GM18517 (cell line): Measurements from ENCODE around the gene TECRL.

Experiments
- ATAC-seq: cut with Tn5 transposase; IDR thresholded peaks from one replicate; pipeline ENCODE4 v1.9.1; 2021; ENCODE audit warnings: mild to moderate bottlenecking, moderate library complexity; ENCODE audit not compliant: unreplicated experiment

Gene TECRL, protein sequence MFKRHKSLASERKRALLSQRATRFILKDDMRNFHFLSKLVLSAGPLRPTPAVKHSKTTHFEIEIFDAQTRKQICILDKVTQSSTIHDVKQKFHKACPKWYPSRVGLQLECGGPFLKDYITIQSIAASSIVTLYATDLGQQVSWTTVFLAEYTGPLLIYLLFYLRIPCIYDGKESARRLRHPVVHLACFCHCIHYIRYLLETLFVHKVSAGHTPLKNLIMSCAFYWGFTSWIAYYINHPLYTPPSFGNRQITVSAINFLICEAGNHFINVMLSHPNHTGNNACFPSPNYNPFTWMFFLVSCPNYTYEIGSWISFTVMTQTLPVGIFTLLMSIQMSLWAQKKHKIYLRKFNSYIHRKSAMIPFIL

DNA sequence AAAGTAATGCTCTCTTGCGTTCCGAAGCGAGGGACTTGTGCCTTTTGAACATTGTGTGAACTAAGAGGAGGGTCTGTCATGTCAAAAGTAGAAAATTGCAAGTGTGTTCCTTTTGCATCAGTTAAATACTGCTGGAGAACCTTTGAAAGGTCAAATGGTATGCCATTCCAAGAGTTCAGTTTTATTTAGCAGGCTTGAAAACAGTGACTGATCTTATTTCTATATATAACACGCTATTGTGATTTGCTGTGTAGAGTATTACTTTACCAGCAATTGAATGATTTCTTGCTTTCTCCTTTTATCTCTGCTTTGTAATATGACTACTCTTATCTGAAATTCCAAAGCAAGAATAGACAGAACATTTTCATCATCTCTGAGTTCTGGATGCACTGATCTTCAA is at the start of gene TECRL:
Gene TECRL (minus strand): TSS at position 151 of the 400 bp plus-strand sequence. CDS start 99 bp downstream, at position 52.
- no peak for ATAC-seq

DNA sequence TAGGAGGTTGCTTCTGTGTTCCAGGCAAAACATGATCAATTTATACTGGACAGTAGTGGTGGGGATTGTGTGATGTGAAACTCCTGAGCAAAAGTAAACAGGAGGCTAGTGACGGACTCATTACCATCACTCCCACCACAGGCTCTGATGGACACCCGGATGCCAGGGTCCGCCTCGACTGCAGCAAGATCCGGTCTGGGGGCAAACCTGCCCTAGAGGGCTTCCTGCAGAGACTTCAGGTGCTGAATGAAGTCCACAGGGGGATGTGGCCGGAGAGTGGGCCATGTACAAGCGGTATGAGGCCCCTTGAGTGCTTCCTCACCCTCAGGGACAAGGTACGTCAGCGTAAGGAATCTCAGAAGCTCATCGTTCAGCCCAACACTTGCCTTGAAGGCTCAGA is 23.4 kb upstream of the TECRL start:
- no peak for ATAC-seq

DNA sequence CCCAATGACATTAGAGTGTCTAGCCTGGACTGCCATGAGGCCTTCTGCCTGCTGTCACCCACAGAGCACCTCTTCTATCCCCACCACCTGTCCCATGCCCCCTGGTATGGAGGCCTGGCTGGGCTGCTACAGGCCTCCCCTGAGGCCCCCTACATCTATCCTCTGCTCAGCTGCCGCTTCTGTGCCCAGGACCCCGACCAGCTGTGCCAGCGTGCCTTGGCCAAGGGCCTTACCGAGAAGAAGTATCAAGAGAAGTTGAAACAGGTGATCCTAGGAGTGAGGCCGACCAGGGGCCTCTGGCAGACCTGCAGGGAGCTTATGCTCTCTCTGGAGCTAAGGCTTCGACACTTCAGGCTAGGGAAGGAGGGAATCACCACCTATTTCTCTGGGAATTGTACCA is 21.7 kb upstream of the TECRL start:
- no peak for ATAC-seq

DNA sequence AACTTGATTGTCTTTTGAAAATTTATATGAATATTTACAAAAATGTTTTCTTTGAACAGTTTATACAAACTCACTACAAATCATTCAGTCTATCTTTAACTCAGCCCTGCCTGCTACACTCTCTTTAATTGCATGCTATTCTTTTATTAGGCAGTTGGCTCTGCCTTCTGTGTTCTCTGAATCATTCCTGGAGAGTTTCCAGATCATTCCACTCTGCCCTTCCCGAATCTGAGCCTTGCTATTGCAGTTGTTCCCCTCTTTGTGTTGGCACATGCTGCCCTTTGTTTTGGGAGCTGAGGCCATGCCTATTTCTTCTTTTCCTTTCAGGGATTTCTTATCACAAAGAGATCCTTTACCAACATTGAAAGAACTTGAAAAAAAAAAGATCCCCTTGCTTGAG is 8.7 kb upstream of the TECRL start:
- no peak for ATAC-seq

DNA sequence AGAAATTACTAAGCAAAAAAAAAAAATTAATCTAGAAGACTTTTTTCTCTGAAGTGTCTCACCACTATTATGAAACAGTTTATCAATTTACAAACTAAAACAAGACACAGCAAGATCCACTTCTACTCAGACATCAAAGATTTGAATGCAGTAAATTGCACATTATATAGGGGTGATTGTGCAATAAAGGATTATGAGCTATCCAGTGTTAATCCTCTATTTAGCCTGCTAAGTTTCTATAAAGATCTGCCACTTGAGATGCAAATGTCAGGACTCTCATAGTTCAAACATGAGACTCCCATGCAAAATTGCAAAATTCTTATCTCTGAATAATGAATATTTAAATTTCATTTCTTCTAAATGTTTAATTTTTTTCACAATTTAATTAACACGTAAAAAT is 2.2 kb downstream of the TECRL start:
- no peak for ATAC-seq

DNA sequence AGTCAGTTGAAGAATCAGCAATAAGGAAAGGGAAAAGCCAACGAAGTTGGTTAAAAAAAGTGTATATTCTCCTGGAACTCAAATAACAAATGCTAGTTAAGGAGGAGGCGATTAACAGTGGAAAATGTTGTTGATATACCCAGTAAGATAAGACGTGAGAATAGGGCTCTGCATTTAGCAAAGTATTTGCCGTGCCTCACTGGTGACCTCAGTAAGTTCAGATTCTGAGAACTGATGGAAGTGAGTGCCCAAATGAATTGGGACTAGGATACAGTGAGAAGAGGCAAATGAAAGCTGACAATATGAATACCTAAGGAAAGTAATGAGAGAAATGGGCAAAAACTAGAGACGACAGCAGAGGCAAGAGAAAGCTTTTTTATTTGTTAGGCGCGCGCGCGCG is 3.5 kb downstream of the TECRL start:
- no peak for ATAC-seq

DNA sequence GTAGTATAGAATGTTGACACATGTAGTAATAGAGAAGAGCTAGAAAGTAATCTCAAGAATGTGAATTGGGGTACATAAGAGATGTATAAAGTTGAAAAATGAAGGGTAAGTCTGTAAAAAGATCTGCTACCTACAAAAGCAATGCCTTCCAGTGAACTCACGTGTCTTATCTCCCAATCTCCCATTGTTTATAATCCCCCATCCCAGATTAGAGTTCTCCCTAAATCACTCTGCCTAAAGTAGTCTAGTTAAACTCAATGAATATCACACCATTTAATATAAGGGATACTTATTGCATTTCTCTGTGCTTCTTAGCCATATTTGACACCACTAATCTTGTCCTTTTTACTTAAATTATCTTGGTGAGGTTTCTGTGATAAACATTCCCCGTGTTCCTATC is 6.6 kb downstream of the TECRL start:
- no peak for ATAC-seq

DNA sequence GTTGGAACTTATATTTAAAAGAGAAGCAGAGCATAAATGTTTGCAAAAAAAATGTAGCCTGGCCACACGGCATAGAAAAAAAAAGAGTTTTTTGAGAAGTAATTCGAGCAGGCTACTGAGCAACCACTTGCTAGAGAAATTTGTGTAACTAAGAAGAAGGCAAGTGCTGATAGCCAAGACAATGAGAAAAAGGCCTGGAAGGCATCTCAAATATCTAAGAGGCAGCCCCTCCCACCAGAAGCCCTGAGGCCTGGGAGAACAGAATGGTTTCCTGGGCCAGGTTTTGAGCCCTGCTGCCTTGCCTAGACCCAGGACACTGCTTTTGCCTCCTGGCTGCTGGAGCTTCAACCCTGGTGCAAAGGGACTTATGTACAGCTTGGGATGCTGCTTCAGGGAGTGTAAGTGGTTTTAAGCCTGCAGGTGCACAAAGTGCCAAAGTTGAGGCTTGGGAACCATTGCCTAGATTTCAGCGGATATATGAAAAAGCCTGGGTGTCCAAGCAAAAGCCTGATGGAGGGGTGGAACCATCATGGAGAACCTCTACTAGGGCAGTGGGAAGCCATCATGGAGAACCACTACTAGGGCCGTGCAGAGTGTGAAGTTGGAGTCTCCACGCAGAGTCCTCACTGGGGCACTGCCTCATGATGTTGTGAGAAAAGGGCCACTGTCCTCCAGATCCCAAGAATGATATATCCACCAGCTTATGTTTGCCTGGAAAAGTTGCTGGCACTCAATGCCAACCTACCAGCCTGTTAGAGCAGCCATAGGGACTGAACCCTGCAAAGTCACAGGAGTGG is 9.7 kb downstream of the TECRL start:
- no peak for ATAC-seq

DNA sequence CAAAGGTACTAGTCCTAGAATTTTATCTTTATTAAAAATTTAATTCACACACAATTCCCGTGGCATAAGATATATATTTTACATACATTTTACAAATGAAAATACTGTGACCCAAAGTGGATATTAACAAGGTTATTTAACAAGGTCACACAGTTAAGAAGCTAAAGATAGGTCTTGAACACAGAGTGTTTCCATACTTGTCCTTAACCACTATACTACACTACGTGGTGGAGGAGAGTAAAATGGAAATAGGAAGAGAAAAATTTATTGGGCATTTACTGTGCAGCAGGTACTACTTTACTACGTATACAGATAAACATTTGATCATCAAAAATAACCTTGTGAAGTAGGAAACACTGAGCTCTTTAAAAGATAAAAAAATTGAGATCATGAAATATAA is 14.8 kb downstream of the TECRL start:
- no peak for ATAC-seq

DNA sequence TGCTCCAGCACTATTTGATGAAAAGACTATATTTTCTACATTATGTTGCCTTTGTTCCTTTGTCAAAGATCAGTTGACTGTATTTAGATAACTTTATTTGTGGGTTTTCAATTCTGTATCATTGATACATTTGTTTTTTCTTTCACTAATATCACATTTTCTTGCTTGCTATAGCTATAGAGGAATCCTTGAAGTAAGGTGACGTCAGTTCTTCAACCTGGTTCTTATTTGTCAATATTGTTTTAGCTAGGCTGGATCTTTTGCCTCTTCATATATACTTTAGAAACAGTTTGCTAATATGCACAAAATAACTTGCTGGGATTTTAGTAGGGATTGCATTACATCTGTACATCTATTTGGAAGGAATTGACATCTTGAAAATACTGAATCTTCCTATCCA is 21.0 kb downstream of the TECRL start:
- ATAC-seq, result no peak

DNA sequence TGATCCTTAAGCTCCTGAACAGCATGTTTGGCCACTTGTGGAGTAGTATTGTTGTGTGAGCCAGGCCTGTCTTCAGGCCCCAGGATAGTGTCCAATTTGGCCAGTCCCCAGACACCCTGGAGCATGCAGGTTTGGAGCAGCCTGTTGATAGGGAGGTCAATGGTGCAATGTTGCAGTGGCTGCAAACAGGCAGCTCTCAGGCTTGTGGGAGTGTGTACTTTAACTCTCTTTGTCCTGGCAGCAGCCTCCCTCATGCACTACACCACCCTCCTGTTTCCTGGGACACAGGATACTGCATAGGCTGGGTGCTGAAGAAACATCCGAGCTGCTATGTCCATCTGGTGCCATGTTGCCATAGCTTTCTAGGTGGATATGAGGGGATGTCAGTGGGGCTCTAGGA is 24.0 kb downstream of the TECRL start:
- no peak for ATAC-seq

DNA sequence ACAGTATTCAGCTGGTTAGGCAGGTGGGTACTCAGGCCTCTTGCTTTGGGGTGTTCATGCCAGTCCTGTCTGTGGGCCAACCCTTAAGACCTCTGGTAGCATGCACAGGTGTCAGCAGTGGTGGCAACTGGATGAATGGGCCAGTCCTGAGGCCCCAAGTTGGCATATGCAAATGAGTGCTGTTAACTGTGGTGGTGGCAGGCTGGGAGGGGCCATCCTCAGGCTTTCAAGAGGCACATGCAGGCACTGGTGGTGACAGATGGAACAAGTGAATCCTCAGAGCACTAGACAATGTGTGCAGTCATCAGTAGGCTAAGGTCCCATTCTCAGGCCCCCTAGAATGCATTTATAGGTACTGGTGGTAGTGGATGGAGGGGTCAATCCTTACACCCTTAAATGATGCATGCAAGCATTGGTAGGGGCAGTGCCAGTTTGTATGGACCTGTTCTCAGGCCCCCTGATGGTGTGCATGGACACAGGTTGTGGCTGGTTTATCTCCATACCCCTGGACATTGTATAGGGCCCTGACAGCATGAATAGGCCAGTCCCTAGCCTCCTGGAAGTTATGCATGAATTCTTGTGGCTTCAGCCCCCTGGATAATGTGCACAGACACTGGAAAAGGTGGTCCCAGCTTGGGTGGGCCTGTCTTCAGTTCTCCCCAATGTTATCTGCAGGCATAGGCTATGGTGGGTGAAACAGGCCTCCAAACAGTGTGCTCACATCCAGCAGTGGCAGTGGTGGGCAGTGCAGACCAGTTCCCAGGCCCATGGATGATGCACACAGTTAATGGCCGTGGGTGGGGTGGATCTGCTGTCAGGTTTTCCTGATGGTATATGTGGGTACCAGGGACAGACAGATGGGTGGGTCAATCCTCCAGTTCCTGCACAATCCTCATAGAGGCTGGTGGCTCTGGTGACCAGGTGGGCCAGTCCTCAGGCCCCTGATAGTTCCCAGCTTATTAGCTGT is 24.7 kb downstream of the TECRL start:
- ATAC-seq, result no peak

DNA sequence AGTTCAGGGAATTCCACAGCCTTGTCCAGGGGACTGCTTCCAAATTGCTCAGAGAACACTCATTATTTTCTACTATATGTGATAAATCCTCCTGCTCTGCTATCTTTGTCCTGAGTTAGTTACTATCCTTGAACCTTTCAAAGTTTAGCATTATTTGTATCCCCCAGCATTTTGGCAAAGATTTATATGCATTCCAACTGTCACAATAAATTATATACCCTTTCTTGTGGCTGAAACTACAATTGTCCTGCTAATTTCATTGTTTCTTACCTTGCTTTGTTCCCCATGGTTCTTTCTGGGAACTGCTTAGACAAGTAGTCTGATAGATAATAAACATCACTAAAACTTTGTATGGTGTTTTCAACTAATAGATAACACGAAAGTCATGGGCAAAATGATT is 40.5 kb downstream of the TECRL start:
- no peak for ATAC-seq

DNA sequence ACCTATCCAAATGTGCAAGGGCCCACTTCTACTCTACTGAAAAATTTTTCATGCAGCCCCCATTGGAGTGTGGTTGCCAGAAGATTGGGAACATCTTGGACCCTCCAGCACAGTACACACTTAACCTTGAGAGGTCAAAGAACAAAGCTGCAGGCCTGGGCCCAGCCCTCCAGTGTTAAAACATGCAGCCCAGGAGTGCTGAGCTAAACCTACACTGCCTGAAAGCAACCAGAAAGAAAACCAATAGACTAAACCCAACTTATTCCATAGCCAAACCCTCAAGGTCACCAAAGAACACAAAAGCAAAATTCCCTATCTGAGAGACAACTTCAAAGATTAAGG is 47.9 kb downstream of the TECRL start:
- ATAC-seq, result no peak

DNA sequence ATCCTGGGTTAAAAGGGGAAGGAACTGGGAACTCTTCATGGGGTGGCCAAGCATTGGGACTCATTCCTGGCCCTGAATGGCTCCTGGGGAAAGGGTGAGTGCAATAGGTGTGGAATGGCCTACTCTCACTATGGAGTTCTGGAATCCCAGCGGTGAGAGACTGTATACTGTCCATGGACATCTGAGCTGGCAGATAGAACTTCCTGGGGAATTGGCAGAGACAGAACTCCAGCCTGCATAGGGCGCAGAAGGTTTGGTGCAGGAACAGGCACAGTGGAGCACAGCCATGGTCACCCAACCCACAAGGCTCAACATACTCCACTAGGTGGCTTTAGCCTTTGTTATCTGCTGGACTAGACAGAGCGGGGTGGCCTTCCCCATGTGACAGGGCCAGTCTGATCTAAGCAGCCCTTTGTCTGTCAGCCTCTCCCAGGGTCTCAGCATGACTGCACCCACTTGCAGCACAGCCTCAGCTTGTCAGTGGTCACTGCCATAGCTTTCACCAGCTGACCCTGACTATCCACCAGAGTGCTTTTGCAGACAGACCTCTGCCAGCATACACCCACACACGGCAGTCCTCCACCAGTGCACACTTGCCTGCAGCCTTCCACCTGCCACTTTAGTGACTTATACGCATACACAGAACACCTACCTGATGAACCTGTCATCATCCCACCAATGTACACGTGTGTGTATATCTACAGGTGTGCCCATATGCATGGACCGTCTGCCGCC is 48.4 kb downstream of the TECRL start:
- ATAC-seq, result no peak

DNA sequence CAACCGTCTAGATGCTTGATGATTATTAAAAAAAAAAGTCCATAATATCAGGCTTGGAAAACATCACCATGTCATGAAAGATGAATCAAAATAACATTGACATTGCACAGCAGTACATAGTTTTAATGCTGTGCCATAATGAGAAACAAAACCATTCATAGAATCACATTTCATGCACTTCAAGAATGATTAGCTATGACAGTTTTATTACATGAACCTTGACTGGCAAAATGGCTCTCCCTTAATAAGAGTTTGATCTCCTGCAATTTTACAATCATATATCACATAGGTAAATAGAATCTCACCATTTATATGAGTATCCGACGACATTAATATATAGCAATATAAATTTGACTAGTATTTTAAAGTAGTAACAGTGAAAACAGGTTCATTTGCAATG is 49.8 kb downstream of the TECRL start:
- ATAC-seq, result no peak

DNA sequence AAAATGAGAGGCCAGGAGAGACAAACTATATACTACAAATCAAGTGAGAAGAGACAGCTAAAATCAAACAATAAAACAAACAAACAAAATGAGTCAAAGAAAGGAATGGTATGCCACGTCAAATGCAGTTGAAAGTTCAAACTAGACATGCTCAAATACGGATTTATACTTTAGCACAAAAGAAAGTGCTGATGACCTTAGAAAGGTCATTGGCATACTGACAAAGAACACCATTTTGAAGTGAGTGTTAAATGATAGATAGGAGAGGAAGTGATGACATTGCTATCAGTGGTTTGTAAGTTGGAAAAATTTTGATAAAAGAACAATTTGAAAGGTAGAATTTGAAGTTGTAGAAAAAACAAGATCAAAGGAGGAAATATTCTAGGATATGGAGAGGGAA is 55.3 kb downstream of the TECRL start:
- ATAC-seq, result no peak

DNA sequence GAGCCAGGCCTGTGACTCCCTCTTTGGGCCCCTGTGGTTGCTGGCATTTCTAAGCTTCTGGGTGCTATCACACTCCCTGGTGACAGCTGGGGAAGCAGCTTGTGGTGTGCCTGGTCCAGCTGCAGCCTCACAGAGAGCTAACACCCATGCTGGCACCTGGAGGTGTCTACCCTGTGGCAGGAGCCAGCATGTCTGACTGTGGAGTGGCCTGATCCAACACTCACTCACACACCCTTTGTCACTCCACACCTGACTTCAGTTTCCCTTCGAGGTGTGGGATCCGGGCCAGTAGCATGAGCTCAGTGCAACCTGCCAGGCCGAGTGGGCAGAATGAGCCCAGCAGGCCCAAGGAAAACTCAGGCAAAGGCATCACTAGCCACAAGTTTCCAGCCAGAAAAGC is 67.5 kb downstream of the TECRL start:
- no peak for ATAC-seq

DNA sequence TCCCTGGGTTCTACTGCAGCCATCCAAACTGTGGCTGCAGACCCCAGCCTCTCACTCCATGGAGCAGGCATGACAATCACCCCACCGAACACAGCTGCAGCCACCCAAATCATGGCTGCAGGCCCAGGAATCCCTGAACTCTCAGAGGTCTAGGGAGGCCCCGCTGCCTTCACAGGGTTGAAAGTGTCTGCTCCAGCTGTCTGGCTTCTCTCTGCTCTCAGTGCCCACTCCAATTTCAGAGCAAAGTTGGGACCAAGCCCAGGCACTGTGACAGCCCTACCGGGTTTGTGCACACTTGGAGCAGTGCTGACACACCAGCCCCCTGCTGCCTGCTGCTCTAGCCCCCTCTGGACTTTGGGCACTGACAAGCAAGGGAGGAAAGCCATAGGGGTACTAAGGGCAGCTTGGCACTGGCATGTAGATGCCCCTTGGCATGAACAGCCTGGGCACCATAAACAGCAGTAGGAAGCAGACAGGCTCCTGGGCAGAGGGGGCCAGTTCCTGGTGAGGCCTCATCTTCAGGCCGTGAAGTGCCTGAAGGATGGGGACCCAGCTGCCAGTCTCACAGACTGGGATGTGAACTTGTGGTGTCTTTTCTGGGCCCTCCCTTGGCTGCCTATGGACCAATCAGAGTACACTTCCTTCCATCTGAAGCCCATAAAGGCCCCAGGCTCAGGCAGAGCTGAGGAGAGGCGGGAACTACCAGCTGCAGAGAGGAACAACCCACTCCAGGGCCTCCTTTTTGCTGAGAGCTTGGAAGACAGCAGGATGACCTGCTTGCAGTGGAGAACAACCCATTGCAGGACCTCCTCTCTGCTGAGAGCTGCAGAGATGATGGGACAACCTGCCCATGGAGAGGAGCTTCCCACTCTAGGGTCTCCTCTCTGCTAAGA is 68.8 kb downstream of the TECRL start:
- no peak for ATAC-seq

DNA sequence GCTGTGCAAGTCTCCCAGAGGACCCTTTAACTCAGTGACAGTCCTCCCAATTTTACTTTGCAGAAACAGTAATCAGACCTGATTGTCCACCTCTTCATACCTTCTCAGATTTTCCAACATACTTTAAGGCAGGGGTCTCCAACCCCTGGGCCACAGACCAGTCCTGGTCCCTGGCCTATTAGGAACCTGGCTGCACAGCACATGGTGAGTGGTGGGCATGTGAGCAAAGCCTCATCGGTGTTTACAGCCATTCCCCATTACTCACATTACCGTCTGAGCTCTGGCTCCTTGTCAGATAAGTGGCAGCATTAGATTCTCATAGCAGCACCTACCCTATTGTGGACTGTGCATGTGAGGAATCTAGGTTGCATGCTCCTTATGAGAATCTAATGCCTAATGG is 74.3 kb downstream of the TECRL start:
- no peak for ATAC-seq
